Hypothalamus (tissue), 51 donors: ENCODE data around the gene GSG1.
"Not testable (repeated sequence)": the region's sequence is repeated elsewhere in the genome, so short reads cannot be mapped to it uniquely, and the experiment has no call there.

Experiments
- DNase-seq, 51 donors: peaks; one replicate each; lab custom pipeline; 2025; lab: John Stamatoyannopoulos, UW

The GSG1 gene

DNA sequence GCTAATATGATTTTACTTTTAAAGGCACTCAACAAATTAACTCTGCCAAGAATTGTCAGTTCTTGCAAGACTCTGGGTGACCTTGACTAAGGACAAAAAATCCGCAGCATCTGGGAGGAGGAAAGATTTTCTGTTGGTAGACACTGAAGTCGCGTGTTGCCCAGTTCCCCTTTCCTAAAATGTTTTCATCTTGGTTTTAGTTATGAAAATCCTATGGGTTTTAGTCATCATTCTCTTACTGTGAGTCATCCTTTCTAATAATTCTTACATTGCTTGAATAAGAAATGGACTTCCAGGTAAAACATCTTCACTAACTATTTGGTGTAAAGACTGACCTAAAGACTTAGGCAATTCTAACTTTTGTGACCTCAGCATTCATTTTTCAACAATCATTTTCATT lies 9.1 kb downstream of the GSG1 start:
- DNase-seq: no peak

DNA sequence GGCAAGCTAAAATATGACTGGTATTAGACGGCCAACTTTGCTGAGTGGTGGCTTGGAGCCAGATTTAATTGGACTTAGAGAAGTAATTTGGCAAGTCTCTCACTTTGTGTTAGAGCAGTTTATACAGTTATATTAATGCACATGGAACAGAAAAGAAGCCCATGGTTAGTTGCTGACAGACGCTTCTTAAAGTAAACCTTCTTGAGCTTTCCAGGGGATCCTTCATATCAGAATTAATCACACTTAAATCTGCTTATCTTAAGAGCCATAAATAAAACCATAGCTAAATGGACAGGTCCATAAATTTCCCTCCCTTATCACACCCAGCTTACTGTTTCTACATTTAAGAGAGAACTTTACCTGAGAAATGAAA lies 9.6 kb downstream of the GSG1 start:
- no peak for DNase-seq

DNA sequence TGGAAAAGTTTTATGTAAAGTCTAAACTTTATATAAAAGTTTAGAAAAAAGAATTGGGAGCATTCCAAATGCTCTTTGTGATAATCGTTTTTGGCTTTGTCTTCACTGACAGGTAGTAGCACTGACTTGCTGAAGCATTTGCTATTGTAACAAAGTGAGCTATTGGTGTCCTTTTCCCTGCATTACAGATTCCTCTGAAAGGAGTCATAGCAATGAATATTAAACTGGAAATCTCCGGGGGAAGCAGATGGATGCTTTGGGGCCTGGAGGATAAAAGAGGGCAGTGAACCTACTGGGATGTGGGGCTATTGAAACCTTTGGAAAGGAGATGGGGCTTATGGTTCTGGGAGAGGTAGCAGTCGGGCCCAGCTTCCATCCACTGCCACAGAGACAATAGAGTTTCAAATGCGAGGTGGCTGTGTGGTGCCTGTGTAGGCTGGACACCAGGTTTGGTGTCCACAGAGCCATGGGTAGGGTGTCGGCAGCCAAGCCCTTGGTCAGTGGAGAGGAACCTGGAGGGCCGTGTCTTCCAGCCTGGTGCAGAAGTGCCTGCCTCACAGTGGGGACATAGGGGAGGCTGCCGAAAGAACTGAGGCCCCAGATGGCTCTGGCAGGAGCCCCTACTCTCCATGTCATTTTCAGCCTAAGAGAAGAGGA lies 10.1 kb downstream of the GSG1 start:
- DNase-seq: no peak

DNA sequence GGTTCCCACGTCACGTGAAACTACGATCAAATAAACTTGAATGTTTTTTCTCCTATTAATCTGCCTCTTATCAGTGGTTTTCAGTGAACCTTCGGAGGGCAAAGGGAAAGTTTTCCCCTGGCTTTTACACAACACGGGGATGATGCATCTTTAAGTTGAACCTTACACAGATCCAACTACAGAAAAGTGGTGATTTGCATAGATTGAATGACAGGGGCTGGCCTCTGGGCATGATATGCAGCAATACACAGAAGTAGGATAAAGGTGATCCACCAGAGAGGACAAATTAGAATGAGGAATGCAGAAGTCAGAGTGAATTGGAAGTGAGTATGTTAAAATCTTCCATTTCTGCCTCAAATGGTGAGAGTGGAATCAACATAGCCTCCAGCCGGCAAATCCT lies 11.6 kb downstream of the GSG1 start:
- DNase-seq: no peak

DNA sequence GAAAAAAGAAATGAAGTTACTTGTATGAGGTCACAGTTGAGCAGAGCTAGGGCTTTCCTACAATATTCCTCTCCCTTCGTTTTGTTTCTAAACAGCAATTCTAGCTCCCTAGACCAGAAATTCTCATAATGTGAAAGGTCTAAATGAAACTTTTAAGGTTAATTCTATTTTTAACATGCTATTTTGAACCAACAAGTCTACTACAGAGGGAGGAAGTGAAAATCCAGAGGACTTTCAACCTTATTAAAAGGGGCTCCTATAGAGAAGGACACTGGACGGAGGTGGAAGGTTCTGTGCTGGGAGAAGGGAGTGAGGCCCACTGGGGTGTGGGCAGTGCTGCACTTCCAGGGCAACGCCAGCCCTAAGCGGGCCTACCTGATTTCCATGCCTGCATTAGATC lies 13.4 kb downstream of the GSG1 start:
- DNase-seq: no peak

DNA sequence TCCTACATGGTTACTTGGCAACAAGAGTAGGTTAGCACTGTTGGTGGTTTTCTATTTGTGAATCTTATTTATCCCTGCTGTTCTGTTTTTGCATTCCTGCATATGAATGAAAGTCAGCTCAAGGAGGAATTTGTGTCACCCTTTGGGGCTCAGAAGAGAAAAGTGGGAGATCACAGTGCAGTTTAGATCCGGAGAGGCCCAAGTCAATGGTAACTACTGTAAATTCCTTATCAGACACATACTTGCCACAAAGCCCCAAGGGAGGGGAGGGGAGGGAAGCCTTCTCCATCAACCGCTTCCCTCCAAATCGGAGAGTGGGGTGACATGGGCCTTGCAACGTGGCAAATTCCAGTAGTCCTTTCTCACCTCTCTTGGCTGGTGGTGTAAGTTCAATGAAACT lies 15.0 kb downstream of the GSG1 start:
- no peak for DNase-seq

DNA sequence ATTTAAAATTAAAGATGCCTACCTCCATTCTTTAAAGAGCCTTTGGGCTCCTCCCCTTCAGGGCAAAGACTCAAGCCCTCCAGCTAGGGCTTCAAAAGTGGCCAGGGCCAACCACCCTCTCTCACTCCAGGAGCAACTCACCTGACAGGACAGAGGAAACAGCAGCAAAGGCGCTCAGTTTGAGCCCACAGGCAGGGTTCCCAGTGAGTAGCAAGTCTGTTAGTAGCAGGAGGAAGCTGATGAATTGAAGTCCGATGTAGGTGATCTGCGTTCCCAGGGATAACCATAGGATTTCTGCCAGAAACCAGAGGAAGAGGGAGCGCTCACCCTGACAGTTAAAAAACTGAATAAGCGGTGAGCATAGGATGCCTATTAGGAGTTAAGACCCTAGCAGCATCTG lies 15.7 kb downstream of the GSG1 start:
- no peak for DNase-seq

DNA sequence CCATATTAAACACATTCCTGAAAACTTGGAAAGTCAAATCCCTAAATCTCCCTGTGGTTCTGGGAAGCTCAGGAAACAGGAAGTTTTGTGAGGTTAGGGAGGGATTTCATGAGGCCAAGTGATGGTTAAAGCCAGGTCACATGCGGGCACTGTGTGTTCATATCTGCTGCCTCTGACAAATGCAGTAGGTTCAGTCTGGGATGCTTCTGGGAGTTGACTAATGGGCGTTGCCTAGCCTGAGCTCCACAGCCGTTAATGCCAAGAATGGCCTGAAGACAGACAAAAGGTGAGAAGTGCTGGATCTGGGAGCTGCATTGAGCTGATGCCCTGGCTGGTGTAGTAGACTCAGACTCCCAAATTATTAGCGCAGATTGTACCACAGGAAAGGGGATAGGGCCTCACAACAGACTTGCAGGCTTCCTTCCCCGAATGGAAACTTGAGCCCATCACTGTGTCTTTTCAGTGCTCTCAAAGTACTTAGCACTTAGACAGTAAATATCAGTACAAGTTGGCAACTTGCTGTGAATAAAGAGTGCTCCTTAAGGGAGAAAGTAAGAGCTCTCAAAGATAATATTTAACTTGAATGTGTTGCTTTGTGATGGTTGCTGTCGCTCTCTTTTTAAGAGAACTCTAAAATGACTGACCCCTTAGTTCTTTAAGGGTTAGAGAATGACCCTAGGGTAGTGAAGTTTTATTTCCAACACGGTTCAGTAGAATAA lies 17.3 kb downstream of the GSG1 start:
- DNase-seq: no peak

DNA sequence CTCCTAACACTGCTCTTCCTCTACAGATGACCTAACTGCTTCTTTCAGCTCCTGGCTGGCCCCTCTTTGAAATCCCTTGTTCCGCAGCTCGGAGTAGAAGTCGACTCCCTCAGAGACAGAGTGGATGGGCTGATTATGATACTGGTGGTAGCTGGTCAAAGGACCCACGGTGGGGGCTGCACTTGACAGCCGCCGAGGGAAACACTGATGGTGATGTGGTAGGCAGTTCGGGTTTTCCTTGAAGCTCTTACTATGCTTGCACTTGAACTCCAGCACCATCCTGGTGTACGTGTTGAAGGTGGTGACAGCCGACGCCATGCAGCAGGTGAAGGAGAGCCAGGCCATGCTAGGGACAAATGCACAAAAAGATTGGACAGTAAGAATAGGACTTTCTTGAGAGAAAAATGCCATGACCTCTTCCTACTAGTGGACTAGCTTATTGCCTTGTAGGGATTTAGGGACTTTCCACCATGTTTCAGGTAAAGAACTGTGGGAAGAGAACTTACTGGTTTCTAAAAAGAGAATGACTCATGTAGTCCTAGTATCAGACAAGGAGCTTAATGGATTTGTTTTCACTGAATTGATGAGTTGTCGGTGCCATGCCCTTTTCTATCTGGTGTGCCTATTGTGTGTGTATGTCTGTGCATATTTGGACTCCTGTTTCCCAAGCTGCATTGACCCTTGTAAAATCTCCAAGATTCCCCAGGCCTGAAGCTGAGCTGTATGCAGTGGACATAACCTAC lies 18.4 kb downstream of the GSG1 start:
- DNase-seq: no peak

DNA sequence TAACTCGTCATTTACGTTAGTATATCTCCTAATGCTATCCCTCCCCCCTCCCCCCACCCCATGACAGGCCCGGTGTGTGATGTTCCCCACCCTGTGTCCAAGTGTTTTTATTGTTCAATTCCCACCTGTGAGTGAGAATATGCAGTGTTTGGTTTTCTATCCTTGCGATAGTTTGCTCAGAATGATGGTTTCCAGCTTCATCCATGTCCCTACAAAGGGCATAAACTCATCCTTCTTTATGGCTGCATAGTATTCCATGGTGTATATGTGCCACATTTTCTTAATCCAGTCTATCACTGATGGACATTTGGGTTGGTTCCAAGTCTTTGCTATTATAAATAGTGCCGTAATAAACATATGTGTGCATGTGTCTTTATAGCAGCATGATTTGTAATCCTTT lies 19.8 kb downstream of the GSG1 start:
- not testable (repeated sequence) for DNase-seq

DNA sequence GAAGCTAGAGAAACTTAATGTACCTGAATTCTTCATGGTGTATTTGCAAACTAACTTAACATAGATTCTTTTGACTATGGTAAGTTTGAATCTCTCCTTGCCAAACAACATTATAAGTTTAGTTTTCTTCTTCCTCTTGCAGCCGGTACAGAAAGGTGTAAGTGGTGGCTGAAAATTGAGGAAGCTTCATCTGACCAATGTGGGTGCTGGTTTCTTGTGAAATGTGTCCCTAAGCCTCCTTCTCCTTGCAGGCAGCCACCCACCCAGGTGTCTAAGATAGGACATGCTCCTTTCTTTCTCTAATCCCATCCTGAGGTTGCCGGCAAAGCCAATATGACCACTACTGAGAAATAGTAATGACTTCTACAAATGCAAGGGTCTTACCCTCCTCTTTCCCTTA lies 20.6 kb downstream of the GSG1 start:
- DNase-seq: no peak

DNA sequence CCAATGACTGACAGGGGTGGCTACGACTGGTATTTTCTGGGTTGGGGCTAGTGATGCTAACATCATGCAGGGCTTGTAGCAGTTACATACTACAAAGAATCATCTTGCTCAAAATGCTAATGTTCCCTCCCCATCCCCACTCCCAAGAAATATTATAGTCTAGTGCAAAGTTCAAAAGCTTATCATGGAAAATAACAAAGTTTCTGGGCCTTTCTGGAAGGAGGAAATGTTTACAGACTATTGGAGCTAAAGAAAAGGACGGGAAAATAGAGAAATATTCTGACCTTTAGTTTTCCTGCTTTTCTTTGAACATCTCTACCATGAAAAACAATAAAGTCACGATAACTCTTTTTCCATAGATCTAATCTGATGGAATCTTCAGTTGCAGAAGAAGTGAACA lies 23.2 kb downstream of the GSG1 start:
- DNase-seq: no peak

DNA sequence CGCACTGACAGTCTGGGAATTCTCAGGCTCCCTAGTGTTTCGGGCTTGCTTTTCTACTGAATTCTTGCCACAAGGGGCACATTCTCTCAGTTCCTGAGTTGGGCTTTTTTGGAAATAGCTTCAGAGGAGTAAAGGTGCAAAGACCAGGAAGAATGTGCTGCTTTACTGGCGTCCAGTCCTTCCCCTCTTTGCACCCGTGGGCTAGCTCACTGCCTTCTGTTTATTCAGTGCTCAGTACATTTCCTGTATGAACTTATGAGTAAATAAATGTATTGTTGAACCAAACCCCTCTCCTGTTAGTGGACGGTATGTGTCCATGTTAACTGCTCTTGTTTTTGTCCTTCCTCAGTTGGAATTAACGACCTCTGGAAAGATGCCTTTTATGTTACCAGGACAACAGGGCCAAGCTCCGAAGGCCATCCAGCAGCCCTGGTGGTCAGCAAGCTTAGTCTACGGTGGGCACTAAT lies 24.0 kb downstream of the GSG1 start:
- DNase-seq: no peak

DNA sequence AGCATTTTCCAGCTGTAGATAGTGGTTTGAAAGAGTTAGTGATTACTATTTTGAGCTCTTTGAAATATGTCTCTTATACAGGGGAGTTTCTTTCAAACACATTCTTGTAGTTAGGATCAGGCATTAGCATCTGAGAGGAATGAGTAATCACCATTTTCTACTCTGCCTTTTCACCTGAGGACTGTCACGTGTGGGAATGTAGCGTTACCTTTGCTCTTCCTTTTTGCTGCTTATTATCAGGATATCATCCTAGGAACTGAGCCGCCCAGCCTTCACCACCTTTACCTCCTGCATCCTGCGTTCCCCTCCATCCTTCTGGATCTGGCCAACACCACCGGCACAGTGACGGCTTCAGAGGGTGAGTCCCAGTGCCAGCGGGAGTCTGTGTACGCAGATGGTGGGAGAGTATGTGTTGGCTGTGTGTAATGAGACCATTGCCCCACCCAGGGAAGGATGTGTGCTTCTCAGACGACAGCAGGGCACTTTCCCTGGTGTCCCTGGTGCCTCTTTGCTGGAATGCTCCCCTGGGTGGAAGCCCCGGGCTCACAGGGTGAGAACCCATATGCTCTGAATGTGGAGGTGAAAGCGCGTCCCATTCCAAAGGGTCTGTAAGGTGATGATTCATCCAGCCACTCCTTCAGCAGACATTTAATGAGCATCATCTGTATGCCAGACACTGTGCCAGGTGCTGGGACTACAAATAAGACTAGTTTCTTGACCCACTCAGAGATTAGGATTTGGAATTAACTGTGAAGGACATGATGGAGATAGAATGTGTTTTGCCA lies 27.5 kb downstream of the GSG1 start:
- no peak for DNase-seq

DNA sequence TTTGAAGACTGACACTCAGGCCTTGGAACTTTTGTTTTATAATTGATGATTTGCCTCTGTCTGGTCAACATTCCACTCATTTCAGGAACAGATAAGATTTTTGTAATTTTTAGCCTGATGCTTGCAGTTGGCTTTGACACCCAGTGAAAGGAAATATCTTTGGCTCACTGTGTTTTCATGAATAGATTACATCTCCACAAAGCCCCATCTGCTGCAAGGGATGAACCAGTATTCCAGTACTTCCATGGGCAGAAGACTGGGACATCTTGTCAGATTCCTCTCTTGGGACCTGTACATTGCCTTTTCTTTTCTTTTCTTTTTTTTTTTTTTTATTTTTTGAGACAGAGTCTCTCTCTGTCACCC lies 28.4 kb downstream of the GSG1 start:
- DNase-seq: no peak

DNA sequence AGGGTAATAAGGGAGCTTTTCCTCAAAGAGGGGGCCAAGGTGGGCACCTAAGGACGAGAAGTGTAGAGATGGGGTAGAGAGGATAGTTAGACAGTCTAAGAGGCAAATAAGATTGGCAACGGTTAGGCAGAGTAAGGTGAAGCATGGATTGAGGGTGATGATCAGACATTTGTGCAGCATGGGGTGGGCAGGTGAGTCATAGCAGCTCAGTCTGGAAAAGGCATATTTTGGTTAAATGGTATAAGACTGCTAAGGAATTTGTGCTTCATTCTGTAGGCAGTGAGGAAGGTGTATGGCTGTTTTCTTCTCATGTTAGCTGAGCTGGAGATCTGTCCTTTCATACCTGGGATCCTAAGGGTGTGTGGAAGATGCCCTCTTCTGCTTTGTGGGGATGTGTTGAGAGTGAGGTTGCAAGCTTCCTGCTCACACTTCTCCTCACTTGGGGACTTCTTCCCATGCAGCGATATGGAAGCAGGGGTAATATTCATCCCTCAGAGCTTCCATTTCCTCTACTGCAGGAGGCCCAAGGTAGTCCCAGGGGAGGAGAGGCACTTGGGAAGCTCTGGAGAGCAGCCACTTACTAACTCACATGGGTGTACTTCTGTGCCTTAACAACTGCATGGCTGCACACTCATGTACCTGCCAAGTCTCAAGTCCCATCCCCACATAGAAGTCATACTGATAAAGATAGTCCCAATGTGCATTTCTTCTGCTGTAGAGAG lies 28.9 kb downstream of the GSG1 start:
- peak in 1 of 51 donors; percentile 20 for DNase-seq

DNA sequence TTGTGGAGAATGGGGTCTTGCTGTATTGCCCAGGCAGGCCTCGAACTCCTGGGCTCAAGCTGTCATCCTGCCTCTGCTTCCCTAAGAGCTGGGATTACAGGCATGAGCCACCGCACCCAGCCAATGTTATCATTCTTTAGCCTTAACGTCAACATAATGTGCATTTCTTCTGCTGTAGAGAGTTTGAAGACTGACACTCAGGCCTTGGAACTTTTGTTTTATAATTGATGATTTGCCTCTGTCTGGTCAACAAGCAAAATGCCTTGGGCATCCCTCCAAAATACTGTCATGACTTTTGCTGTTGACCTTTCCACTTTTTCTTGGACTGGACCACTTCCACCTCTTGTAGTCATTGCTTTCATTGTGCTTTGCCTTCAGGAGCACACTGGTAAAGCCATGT lies 30.3 kb downstream of the GSG1 start:
- no peak for DNase-seq

DNA sequence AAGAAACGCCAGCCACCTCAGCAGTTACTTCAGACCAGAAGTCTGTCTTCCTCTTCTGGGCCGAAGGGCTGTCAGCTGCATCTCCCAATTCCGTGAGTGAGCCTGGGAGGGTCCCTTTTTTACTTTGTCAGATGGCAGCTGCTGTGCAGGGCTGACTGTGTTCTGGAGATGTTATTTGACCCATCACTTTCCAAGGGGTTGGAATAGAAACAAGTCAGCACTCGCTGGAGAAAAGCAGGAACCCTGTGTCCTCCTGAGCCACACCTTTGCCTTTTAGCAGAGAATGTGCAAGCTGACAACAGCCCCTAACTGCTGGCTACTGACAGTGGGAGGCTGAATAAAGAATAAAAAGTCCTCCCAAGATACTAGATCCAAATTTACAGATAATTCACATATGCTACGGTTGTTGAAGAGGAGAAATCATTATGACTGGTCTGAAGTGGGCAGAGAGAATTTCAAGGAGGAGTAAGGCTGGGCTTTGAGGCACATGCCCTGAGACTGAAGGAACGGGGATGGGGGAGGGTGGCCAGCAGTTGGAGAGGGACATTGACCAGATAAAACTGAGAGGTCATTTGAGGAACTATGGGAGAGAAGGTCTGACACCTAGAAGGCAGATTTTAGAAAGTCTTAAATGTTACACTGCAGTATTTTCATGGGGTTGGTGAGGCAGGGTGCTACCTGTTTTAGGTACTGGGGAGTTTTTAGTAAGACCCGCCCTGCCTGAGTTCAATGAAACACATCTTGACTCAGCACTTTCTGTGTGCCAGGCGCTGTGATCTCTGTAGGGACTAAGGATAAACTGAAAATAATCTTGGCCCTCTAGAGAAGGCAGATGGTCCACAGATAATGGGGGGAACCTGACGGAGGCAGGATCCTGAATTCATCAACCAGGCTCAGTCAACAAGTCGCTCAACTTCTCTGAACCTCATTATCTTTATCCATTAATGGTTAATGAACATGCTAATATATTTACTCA lies 31.9 kb downstream of the GSG1 start:
- DNase-seq: no peak

DNA sequence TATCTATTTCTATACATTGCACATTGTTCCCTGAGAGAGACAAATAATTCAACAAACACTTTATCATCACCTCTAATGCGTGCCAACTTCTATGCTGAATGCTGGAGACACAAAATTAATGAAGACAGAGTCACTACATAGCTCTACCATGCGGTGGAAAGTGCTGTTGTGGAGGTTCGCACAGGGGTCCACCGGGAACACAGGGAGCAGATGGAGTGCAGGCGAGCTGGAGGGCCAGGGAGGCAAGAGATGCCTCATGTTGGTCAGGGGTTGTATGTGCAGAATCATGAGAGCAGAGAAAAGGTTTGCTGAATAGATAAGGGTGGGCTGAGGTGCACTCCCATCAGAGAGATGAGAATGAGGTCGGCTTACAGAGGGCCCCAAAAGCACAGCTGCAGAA lies 34.1 kb downstream of the GSG1 start:
- no peak for DNase-seq
